ENCODE measurements around the gene PPM1J. TPM values are rescaled to one million over a fixed set of nuclear protein-coding genes. Genes with fewer than 3 reads are reported as not detected.
A peak's percentile ranks its signal among the peaks of the same experiment; 100 is the strongest.

The PPM1J gene
- total RNA-seq, 2 experiments from 2014 or later = 0.69 to 1.2 TPM

DNA sequence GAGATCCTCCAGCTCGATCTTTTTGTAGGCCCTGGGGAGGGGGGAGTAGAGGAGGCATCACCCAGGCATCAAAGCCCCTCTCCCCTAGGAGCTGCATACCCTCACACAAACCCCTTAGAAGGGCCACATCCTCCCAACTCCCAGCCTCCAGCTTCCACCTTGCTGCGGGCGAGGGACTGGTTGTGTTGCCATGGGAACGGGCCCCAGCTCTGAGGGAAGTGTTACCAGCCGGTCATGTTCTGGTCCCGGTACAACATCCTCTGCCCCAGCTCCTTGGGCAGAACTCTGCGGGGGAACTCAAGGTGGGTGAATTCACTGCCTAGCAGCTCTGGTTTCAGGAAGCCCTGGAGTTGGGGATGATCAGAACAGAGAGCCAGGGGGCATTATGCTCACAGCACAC is 4.1 kb downstream of the PPM1J start:
- H3K4me1 Mint-ChIP-seq (ENCODE audit: low read depth) = peaks cover 19% of the 10 kb centered on the region
- DNase-seq = no peak
- no peak overlapping the region for H3K27ac Mint-ChIP-seq
- H3K27me3 Mint-ChIP-seq = peaks cover 10% of the 10 kb centered on the region
- H3K9me3 Mint-ChIP-seq = no peaks in the 10 kb centered on the region
- H3K36me3 Mint-ChIP-seq = no peaks in the 10 kb centered on the region
- H3K4me3 Mint-ChIP-seq = no peak overlapping the region
- POLR2A ChIA-PET = interaction anchor here (0.6 to 1.1 kb wide), 2 partner anchors 36 to 1196 kb away, joined by 3 read pairs; partner anchors contain the start of gene MOV10
- CTCF ChIA-PET = interaction anchor here (0.7 to 4.9 kb wide), 4 partner anchors 8 to 319 kb away, joined by 3 to 68 read pairs (median 4); a partner anchor contains a TSS
- intact Hi-C loops (cut with micrococcal nuclease) = loop anchor here (10.0 kb wide), 1 partner anchor 334 kb away; no protein-coding TSS in a partner anchor

GRCh38 chr1:112710586-112710985 is 4.5 kb downstream of the PPM1J start:
- ChIA-PET POLR2A (interaction anchor here (1.1 kb wide), 1 partner anchor 36 kb away, joined by 3 read pairs; the partner anchor contains the start of gene MOV10), CTCF (interaction anchor here (0.7 to 4.9 kb wide), 8 partner anchors 8 to 341 kb away, joined by 3 to 68 read pairs (median 4); a partner anchor contains a TSS)
- H3K9me3 Mint-ChIP-seq = no peaks in the 10 kb centered on the region
- peaks cover 10% of the 10 kb centered on the region for H3K27me3 Mint-ChIP-seq
- intact Hi-C loops (cut with micrococcal nuclease) = loop anchor here (10.0 kb wide), 1 partner anchor 334 kb away; no protein-coding TSS in a partner anchor
- H3K4me3 Mint-ChIP-seq = no peak overlapping the region
- no peak for DNase-seq
- no peaks in the 10 kb centered on the region for H3K36me3 Mint-ChIP-seq
- peaks cover 20% of the 10 kb centered on the region for H3K4me1 Mint-ChIP-seq (ENCODE audit: low read depth)
- H3K27ac Mint-ChIP-seq = no peak overlapping the region

DNA sequence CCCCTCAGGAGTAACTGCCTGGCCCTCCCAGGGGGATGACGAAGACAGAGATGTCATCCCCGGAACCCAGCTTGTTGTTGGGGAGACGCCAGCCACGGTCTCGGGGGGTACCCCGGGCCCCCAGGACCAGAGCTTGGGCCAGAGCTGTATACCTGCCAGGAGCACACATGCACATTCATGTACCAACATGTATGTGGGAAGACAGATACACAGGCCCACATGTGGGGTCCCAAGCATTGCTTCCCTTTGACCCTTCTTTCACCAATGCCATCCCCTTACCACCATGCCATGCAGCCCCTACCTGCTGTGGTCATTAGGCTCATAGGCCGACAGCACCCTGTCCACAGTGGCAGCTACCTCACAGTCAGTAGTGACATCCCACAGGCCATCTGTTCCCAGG is 5.0 kb downstream of the PPM1J start:
- no peak overlapping the region for H3K4me3 Mint-ChIP-seq
- H3K27me3 Mint-ChIP-seq = peaks cover 10% of the 10 kb centered on the region
- intact Hi-C loops (cut with micrococcal nuclease) = loop anchor here (10.0 kb wide), 1 partner anchor 335 kb away; no protein-coding TSS in a partner anchor
- ChIA-PET CTCF (interaction anchor here (0.7 to 4.9 kb wide), 9 partner anchors 9 to 363 kb away, joined by 3 to 68 read pairs (median 4); partner anchors contain the start of gene LRIG2), POLR2A (interaction anchor here (1.5 kb wide), 1 partner anchor 92 kb away, joined by 5 read pairs; the partner anchor contains the start of gene ST7L)
- H3K27ac Mint-ChIP-seq = no peak overlapping the region
- H3K36me3 Mint-ChIP-seq = no peaks in the 10 kb centered on the region
- H3K4me1 Mint-ChIP-seq (ENCODE audit: low read depth) = peaks cover 24% of the 10 kb centered on the region
- DNase-seq = no peak
- no peaks in the 10 kb centered on the region for H3K9me3 Mint-ChIP-seq

GRCh38 chr1:112708489-112708888 is 6.6 kb downstream of the PPM1J start:
- ChIA-PET POLR2A (interaction anchor here (1.4 to 1.5 kb wide), 2 partner anchors 36 to 90 kb away, joined by 5 read pairs; partner anchors contain the start of gene ST7L), CTCF (interaction anchor here (0.6 to 4.9 kb wide), 16 partner anchors 8 to 364 kb away, joined by 3 to 68 read pairs (median 5); partner anchors contain the start of gene LRIG2)
- no peaks in the 10 kb centered on the region for H3K36me3 Mint-ChIP-seq
- H3K4me3 Mint-ChIP-seq = no peak overlapping the region
- DNase-seq = no peak
- intact Hi-C loops (cut with micrococcal nuclease) = no loop called here
- H3K4me1 Mint-ChIP-seq (ENCODE audit: low read depth) = peaks cover 34% of the 10 kb centered on the region
- peaks cover 3% of the 10 kb centered on the region for H3K27me3 Mint-ChIP-seq
- H3K9me3 Mint-ChIP-seq = no peaks in the 10 kb centered on the region
- no peak overlapping the region for H3K27ac Mint-ChIP-seq

- CTCF ChIA-PET = interaction anchor here (0.6 to 4.9 kb wide), 20 partner anchors 9 to 365 kb away, joined by 3 to 68 read pairs (median 5); partner anchors contain the start of genes CAPZA1, LRIG2, MOV10 and ST7L
Observed at GRCh38 chr1:112708002-112708448, 7.1 kb downstream of the PPM1J start.

DNA sequence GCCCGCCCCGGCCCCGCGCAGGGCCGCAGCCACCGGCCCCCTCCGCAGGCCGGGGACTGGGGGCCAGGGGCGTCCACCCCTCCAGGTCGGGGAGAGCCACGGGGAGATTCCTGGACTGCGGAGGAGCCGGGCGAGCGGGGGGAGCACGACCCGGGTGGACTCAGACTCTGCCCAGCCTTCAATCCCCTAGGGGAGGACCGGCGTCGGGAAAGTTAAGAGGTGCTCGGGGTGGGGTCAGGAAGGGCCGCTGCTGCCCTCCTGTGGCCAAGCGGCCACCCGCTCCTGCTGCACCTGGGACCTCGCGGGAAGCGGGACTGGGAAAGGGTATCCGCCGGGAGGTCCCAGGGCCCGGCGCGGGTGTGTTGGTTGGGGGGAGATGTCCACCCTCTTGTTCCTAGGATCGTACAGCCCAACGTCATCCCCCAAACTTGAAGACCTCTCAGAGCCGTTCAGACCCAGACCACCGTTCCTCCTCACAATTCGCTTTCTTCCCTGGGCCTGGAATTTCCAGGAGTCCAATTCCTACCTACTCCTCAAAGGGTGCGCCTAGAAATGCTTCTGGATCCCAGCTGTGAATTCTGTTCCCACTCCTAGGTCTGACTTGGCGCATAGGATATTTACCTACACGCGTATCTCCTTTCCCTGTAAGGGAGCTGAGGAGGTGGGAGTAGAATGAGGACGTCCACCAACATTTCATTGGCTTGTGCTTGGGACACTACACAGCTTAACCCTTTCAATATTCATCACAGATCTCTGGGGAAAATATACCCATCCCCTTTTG is 7.7 kb downstream of the PPM1J start:
- no peaks in the 10 kb centered on the region for H3K9me3 Mint-ChIP-seq
- peaks cover 3% of the 10 kb centered on the region for H3K27me3 Mint-ChIP-seq
- peak overlapping the region; percentile 60 for H3K4me3 Mint-ChIP-seq
- no peaks in the 10 kb centered on the region for H3K36me3 Mint-ChIP-seq
- CTCF ChIA-PET = interaction anchor here (0.6 to 4.9 kb wide), 20 partner anchors 8 to 365 kb away, joined by 3 to 68 read pairs (median 5); partner anchors contain the start of genes CAPZA1, LRIG2, MOV10 and PPM1J
- peak; percentile 83 for DNase-seq
- peaks cover 35% of the 10 kb centered on the region for H3K4me1 Mint-ChIP-seq (ENCODE audit: low read depth)
- POLR2A ChIA-PET = interaction anchor here (0.6 to 1.4 kb wide), 3 partner anchors 33 to 90 kb away, joined by 3 to 5 read pairs (median 3); partner anchors contain the start of gene MOV10
- H3K27ac Mint-ChIP-seq = no peak overlapping the region
- intact Hi-C loops (cut with micrococcal nuclease) = loop anchor here (1.0 kb wide), 2 partner anchors 205 to 317 kb away; no protein-coding TSS in a partner anchor

More at GRCh38 chr1:112708002-112708448, 7.1 kb downstream of the PPM1J start:
- peaks cover 34% of the 10 kb centered on the region for H3K4me1 Mint-ChIP-seq (ENCODE audit: low read depth)
- POLR2A ChIA-PET = interaction anchor here (0.6 to 1.4 kb wide), 2 partner anchors 36 to 90 kb away, joined by 3 to 5 read pairs; no protein-coding TSS in a partner anchor
- H3K27me3 Mint-ChIP-seq = peaks cover 3% of the 10 kb centered on the region
- H3K27ac Mint-ChIP-seq = no peak overlapping the region
- no peaks in the 10 kb centered on the region for H3K36me3 Mint-ChIP-seq
- intact Hi-C loops (cut with micrococcal nuclease) = no loop called here
- H3K4me3 Mint-ChIP-seq = peak overlapping the region; percentile 60
- DNase-seq = no peak
- H3K9me3 Mint-ChIP-seq = no peaks in the 10 kb centered on the region

DNA sequence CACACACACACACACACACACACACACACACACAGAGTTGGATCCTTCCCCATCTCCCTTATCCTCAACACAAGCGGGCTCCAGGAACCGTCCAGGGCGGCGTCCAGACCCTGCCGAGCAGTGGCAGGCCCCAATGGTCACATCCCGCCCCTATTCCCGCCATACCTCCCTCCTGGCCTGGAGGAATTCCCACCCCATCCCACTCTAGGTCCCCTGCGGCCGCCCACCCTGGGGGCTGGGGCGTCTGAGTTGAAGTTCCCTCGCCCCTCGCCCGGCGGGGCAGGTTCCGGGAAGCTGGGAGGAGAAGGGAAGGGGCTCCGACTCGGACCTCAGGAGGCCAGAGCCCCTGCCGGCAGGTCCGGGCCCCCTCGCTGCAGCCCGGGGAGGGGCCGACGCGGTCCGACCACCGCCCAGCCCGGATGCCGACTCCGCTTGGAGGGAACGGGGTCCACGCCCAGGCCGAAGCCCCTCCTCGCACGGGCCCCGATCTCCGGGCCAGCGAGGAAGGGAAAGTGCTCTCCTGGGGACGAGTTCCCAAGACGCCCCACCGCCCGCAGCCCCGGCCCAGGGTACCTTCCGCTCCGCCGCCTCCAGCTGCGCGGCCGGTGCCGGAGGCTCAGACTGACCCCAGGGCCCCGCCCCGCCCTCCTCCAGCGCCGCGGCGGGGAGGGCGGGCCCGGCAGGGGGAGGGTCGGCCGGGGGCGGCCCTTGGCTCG is 8.5 kb downstream of the PPM1J start, which contains the start of gene RHOC:
RHOC (minus strand) TSS at position 623 of the 716 bp plus-strand sequence. CDS start 3,328 bp downstream, outside the sequence.
- H3K36me3 Mint-ChIP-seq = peaks cover 3% of the 10 kb centered on the region
- H3K4me3 Mint-ChIP-seq = peak within 1 kb of the TSS; percentile 65
- H3K9me3 Mint-ChIP-seq = no peaks in the 10 kb centered on the region
- peaks cover 3% of the 10 kb centered on the region for H3K27me3 Mint-ChIP-seq
- POLR2A ChIA-PET = interaction anchor here (0.6 kb wide), 1 partner anchor 32 kb away, joined by 3 read pairs; the partner anchor contains the start of gene MOV10
- DNase-seq = peak; percentile 56
- intact Hi-C loops (cut with micrococcal nuclease) = loop anchor here (1.0 kb wide), 2 partner anchors 204 to 316 kb away; no protein-coding TSS in a partner anchor
- H3K4me1 Mint-ChIP-seq (ENCODE audit: low read depth) = peaks cover 43% of the 10 kb centered on the region
- CTCF ChIA-PET = interaction anchor here (1.1 to 4.9 kb wide), 4 partner anchors 9 to 315 kb away, joined by 4 to 68 read pairs (median 24); partner anchors contain the start of genes MOV10 and PPM1J
- H3K27ac Mint-ChIP-seq = no peak within 1 kb of the TSS

DNA sequence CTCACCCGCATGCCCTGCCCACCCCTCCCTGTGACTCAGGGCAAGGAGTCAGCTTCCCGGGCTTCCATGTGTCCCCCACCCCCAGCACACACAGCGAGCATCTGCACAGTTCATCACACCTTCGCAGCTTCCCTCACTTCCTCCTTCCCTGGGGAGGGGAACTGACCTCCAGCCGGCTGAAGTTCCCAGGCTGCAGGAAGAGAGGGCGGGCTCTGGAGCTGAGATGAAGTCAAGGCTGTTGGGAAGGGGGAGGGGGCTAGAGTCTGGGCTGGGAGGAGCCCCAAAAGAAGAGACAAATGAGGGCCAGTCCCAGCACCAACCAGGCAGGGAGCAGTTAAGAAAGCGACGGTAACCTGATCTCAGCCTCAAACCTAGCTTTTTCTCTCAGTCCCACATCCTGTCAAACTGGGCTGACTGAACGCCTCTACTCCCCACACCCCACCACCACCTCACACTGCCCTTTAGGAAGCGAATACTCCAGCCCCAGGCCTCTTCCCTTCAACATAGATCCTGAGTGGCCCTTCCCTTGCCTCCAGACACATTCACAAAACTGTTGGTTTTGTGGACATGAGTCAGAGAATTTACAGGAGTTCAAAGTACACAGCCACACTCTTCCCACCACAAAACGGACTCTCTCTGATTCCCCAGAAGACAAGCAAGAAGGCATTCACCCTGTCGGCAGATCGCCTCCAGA is 10.1 kb downstream of the PPM1J start:
- peaks cover 5% of the 10 kb centered on the region for H3K36me3 Mint-ChIP-seq
- H3K4me1 Mint-ChIP-seq (ENCODE audit: low read depth) = peaks cover 58% of the 10 kb centered on the region
- peak overlapping the region; percentile 65 for H3K4me3 Mint-ChIP-seq
- peaks cover 3% of the 10 kb centered on the region for H3K27me3 Mint-ChIP-seq
- DNase-seq = peak; percentile 81
- ChIA-PET POLR2A (interaction anchor here (1.0 to 2.1 kb wide), 6 partner anchors 10 to 311 kb away, joined by 3 to 11 read pairs (median 6); partner anchors contain the start of genes MOV10, PPM1J, SLC16A1 and ST7L), CTCF (interaction anchor here (1.3 to 2.7 kb wide), 6 partner anchors 10 to 314 kb away, joined by 5 to 19 read pairs (median 7); partner anchors contain the start of genes MOV10 and PPM1J)
- peak overlapping the region; percentile 79 for H3K27ac Mint-ChIP-seq
- no peaks in the 10 kb centered on the region for H3K9me3 Mint-ChIP-seq
- intact Hi-C loops (cut with micrococcal nuclease) = loop anchor here (1.0 to 2.0 kb wide), 5 partner anchors 10 to 238 kb away; partner anchors contain the start of genes MOV10 and PPM1J

GRCh38 chr1:112704391-112704933 is 10.7 kb downstream of the PPM1J start:
- ChIA-PET POLR2A (interaction anchor here (1.0 to 2.1 kb wide), 6 partner anchors 11 to 310 kb away, joined by 3 to 11 read pairs (median 6); partner anchors contain the start of genes MOV10, PPM1J, SLC16A1 and ST7L), CTCF (interaction anchor here (0.7 to 2.7 kb wide), 8 partner anchors 11 to 610 kb away, joined by 3 to 19 read pairs (median 6); partner anchors contain the start of genes MOV10 and PPM1J)
- peaks cover 10% of the 10 kb centered on the region for H3K36me3 Mint-ChIP-seq
- peaks cover 3% of the 10 kb centered on the region for H3K27me3 Mint-ChIP-seq
- H3K4me3 Mint-ChIP-seq = peak overlapping the region; percentile 65
- intact Hi-C loops (cut with micrococcal nuclease) = loop anchor here (2.0 kb wide), 3 partner anchors 30 to 238 kb away; partner anchors contain the start of gene MOV10
- H3K27ac Mint-ChIP-seq = peak overlapping the region; percentile 79
- peak; percentile 72 for DNase-seq
- peaks cover 58% of the 10 kb centered on the region for H3K4me1 Mint-ChIP-seq (ENCODE audit: low read depth)
- no peaks in the 10 kb centered on the region for H3K9me3 Mint-ChIP-seq

- Mint-ChIP-seq H3K4me3 (no peak overlapping the region), H3K27me3 (peaks cover 3% of the 10 kb centered on the region)
Observed at GRCh38 chr1:112703706-112704105, 11.4 kb downstream of the PPM1J start.

More at GRCh38 chr1:112703706-112704105, 11.4 kb downstream of the PPM1J start:
- Mint-ChIP-seq H3K27ac (no peak overlapping the region), H3K36me3 (peaks cover 10% of the 10 kb centered on the region), H3K9me3 (no peaks in the 10 kb centered on the region), H3K4me1 (ENCODE audit: low read depth) (peaks cover 55% of the 10 kb centered on the region)
- no peak for DNase-seq
- POLR2A ChIA-PET = interaction anchor here (0.6 to 2.1 kb wide), 5 partner anchors 12 to 1109 kb away, joined by 3 to 11 read pairs (median 7); partner anchors contain the start of genes MOV10, PPM1J and ST7L
- CTCF ChIA-PET = interaction anchor here (0.7 to 2.7 kb wide), 6 partner anchors 11 to 609 kb away, joined by 3 to 19 read pairs (median 5); partner anchors contain the start of gene PPM1J
- intact Hi-C loops (cut with micrococcal nuclease) = loop anchor here (2.0 kb wide), 3 partner anchors 29 to 237 kb away; partner anchors contain the start of gene MOV10
